ENCODE results near the gene DDX41.

DDX41 gene

GRCh38 chr5:177483042-177483441, 33.7 kb downstream of the DDX41 start:
- no peak for FAIRE-seq

GRCh38 chr5:177482359-177482795, 34.4 kb downstream of the DDX41 start:
- no peak for FAIRE-seq

- no peak for FAIRE-seq
These were observed 37.0 kb downstream of the DDX41 start for GRCh38 chr5:177479774-177480173.

GRCh38 chr5:177478711-177479646, 37.8 kb downstream of the DDX41 start:
- no peak for FAIRE-seq

- no peak for FAIRE-seq
These were observed 38.9 kb downstream of the DDX41 start for GRCh38 chr5:177477701-177478477.

- FAIRE-seq, result no peak
These were observed 40.1 kb downstream of the DDX41 start for GRCh38 chr5:177476531-177477233.

- no peak for FAIRE-seq
These were observed 41.0 kb downstream of the DDX41 start for GRCh38 chr5:177475563-177476427.

- no peak for FAIRE-seq
These were observed 41.8 kb downstream of the DDX41 start for GRCh38 chr5:177474846-177475562.

GRCh38 chr5:177474002-177474476, 42.7 kb downstream of the DDX41 start:
- FAIRE-seq, result no peak

GRCh38 chr5:177473443-177474001, 43.2 kb downstream of the DDX41 start, which contains the start of gene DBN1:
Gene DBN1, minus strand, starts transcription at chr5:177473634. Its CDS starts 113 bp downstream, at chr5:177473521.
- FAIRE-seq, result no peak

- no peak for FAIRE-seq
These were observed 44.0 kb downstream of the DDX41 start for GRCh38 chr5:177472460-177473442.

GRCh38 chr5:177471610-177472356, 45.0 kb downstream of the DDX41 start:
- no peak for FAIRE-seq

- FAIRE-seq, result no peak
These were observed 45.8 kb downstream of the DDX41 start for GRCh38 chr5:177470759-177471536.

- no peak for FAIRE-seq
These were observed 46.8 kb downstream of the DDX41 start for GRCh38 chr5:177469750-177470525.

- FAIRE-seq, result no peak
These were observed 47.8 kb downstream of the DDX41 start for GRCh38 chr5:177468685-177469628.

- no peak for FAIRE-seq
These were observed 48.5 kb downstream of the DDX41 start for GRCh38 chr5:177468329-177468684.
